Esophagus squamous epithelium (tissue), 4 donors: ENCODE data around the gene LDB3.

Experiments
- POLR2A ChIP-seq, 4 donors: fragments of 450-650 bp; IDR thresholded peaks; one replicate each; pipeline ENCODE4 v1.6.1; 2017; ENCODE audit warnings: antibody characterized with exemption in 4 of 4, mild to moderate bottlenecking in 4 of 4, moderate library complexity in 3 of 4
- TF ChIP-seq, protein P1 (sequence below), 6 experiments: fragments of 450-650 bp in 4 of 6; fragments of 200-600 bp in 2 of 6; sonication (generic) in 2 of 6; IDR thresholded peaks; one replicate each; pipeline ENCODE4 v1.5.1; 2016 to 2019; ENCODE audit warnings: antibody characterized with exemption in 6 of 6, mild to moderate bottlenecking in 4 of 6, moderate library complexity in 4 of 6

DNA sequence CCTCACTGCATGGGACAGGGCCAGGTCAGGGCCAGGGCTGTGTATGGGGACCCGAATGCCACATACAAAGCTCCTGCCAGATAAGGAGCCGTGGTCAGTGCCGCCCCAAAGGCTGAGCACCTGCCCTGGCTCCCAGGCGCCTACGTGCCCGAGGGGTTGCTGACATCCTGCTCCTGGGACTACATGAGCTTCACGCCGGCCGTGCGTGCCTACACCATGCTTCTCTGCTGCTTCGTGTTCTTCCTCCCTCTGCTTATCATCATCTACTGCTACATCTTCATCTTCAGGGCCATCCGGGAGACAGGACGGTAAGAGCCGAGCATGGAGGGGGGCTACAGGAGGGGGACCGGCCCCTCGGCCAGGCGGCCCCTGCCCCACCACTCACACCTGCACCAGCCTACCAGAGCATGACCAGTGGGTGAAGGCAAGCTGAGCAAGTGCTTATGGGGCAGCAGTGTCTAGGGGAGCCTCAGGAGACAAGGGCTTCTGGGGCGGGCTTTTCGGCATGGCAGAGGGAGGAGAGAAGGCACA is 9.1 kb upstream of the LDB3 start:
- TF ChIP-seq, protein P1, sequence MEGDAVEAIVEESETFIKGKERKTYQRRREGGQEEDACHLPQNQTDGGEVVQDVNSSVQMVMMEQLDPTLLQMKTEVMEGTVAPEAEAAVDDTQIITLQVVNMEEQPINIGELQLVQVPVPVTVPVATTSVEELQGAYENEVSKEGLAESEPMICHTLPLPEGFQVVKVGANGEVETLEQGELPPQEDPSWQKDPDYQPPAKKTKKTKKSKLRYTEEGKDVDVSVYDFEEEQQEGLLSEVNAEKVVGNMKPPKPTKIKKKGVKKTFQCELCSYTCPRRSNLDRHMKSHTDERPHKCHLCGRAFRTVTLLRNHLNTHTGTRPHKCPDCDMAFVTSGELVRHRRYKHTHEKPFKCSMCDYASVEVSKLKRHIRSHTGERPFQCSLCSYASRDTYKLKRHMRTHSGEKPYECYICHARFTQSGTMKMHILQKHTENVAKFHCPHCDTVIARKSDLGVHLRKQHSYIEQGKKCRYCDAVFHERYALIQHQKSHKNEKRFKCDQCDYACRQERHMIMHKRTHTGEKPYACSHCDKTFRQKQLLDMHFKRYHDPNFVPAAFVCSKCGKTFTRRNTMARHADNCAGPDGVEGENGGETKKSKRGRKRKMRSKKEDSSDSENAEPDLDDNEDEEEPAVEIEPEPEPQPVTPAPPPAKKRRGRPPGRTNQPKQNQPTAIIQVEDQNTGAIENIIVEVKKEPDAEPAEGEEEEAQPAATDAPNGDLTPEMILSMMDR (IDR thresholded peaks at IDR 0.05) = no peak
- TF ChIP-seq POLR2A (IDR thresholded peaks at IDR 0.05) = no peak
